HG03520 (cell line): ENCODE results near the gene NEBL.

Experiments used
- ATAC-seq: cut with Tn5 transposase; IDR thresholded peaks from one replicate; pipeline ENCODE4 v1.9.1; 2021; ENCODE audit warnings: mild to moderate bottlenecking, moderate library complexity; ENCODE audit not compliant: unreplicated experiment

NEBL gene

GRCh38 chr10:20903635-20904390 is 6.7 kb upstream of the NEBL start:
- ATAC-seq: no peak

- ATAC-seq: no peak
These were observed 4.0 kb upstream of the NEBL start for GRCh38 chr10:20901110-20901509.

GRCh38 chr10:20898866-20899535 is 1.9 kb upstream of the NEBL start:
- no peak for ATAC-seq

- ATAC-seq: no peak
These were observed 3.8 kb downstream of the NEBL start for GRCh38 chr10:20893297-20893696.

GRCh38 chr10:20892796-20893195 is 4.3 kb downstream of the NEBL start:
- ATAC-seq: no peak

GRCh38 chr10:20892011-20892585 is 5.0 kb downstream of the NEBL start:
- ATAC-seq: no peak

GRCh38 chr10:20891338-20891714 is 5.8 kb downstream of the NEBL start:
- ATAC-seq: no peak

- ATAC-seq: no peak
These were observed 6.4 kb downstream of the NEBL start for GRCh38 chr10:20890491-20891337.

GRCh38 chr10:20890009-20890408 is 7.1 kb downstream of the NEBL start:
- no peak for ATAC-seq

GRCh38 chr10:20888620-20889330 is 8.3 kb downstream of the NEBL start:
- ATAC-seq: no peak

- ATAC-seq: no peak
These were observed 9.2 kb downstream of the NEBL start for GRCh38 chr10:20887706-20888555.

GRCh38 chr10:20885678-20886077 is 11.4 kb downstream of the NEBL start:
- ATAC-seq: no peak

- no peak for ATAC-seq
These were observed 13.6 kb downstream of the NEBL start for GRCh38 chr10:20883552-20883951.

GRCh38 chr10:20882091-20882490 is 15.0 kb downstream of the NEBL start:
- no peak for ATAC-seq

GRCh38 chr10:20879136-20879535 is 18.0 kb downstream of the NEBL start:
- no peak for ATAC-seq

- ATAC-seq: no peak
These were observed 18.8 kb downstream of the NEBL start for GRCh38 chr10:20877986-20878983.

GRCh38 chr10:20877554-20877953 is 19.6 kb downstream of the NEBL start:
- no peak for ATAC-seq

- no peak for ATAC-seq
These were observed 22.9 kb downstream of the NEBL start for GRCh38 chr10:20874261-20874660.

- ATAC-seq: no peak
These were observed 25.1 kb downstream of the NEBL start for GRCh38 chr10:20871970-20872369.
